NCI-H1417 (cell line): Measurements from ENCODE around the gene CYP27A1.
"Not testable (repeated sequence)": the region's sequence is repeated elsewhere in the genome, so short reads cannot be mapped to it uniquely, and the experiment has no call there.

ENCODE experiments used
- DNase-seq, 3 experiments: peaks; one replicate each; lab custom pipeline; 2025; lab: John Stamatoyannopoulos, UW

Gene CYP27A1

DNA sequence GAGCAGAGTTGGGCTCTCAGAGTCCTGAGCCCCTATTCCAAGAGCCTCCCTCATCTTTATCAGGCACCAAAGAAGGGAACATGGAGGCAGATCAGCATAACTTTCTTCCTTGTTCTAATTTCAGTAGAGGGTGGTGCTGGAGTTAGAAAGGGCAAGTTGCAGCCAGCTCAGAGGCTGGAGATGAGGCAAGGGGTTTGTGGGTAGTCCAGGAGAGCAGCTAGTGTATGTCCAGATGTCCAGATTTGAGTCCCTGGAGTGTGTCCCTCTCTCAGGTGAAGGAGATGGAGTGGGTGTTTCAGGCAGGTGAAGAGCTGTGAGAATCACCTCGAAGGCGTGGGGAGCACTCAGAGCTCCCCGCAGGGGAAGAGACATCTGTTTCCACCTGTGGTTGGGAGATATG is 50.1 kb downstream of the CYP27A1 start:
- no peak for DNase-seq

DNA sequence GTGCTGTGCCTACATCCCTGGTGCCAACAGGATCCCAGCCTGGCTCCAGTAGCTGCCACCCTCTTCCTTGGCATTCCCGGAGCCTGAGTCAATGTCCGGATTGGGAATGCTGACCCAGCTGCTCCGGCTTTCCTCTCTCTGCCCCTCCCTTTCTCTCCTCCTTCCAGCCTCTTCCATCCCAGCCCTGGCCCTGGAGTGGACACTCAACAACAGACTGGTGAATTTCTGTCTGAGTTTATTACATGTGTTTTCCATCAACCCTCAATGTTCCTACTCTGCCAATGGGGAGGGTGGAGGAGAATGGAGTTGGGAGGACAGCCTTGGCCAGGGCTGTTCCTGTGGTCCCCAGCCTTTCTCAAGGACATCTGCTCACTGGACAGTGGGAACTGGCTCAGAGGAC is 50.6 kb downstream of the CYP27A1 start:
- DNase-seq: no peak

DNA sequence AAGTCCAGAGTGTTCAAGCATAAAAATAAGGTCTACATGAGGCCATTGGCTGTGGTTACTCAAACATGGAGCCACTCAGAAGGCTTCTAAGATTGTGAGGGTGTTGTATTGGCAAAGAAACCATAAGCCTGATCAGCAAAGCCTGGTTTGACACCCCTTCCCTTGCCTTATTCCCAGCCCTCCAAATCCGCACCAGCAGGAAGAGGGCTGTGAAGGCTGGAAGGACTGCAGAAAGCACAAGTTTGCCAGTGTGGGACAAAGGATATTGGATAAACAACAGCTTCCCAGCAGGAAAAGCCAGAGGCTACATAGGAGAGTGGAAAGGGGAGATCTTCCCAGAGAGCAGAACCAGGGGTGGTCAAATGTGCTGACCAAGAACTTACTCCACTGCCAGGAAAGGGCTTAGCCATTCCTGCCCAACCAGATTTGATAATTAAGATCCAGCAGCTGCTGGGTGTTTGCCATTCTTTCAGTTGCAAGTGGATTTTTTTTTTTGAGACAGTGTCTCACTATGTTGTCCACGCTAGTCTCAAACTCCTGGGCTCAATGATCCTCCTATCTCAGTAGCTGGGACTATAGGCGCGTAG is 51.2 kb downstream of the CYP27A1 start:
- peak in 1 of 3 experiments; percentile 16 for DNase-seq

DNA sequence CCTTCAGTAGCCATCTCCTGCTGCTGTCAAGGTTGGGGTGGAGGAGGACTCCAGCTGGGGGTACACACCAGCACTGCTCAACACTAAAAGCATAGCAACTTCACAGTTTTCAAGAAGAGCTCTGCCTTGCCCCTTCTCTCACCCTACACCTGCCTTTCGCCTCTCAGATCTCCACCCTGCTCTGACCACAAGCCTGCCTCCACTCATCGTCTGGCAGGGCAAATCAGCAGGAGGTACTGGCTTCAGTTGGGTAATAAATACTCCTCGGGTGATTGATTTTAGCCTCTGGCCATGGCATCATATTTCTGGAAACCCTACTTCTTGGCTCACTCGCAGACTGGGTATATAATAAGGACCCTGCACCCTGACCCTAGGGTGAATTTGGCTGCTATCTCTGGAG is 52.7 kb downstream of the CYP27A1 start:
- DNase-seq: peak in 1 of 3 experiments; percentile 47

DNA sequence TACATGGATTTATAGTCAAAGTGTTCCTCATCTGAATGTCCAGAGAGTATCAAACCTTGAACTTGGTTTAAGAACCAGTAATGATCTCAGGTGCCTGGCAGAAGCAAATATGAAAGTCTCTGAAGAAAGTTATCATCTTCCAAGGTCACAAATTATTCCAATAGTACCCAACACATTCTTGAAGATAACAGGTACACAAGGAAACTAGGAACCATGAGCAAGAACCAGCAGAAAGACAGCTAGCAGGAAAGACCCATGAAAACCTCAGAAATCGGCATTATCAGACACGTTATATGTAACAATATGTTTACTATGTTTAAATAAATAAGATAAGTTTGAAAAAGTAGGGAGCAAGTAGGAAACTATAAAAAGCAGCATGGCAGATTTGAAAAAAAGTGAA is 55.5 kb downstream of the CYP27A1 start:
- no peak for DNase-seq

DNA sequence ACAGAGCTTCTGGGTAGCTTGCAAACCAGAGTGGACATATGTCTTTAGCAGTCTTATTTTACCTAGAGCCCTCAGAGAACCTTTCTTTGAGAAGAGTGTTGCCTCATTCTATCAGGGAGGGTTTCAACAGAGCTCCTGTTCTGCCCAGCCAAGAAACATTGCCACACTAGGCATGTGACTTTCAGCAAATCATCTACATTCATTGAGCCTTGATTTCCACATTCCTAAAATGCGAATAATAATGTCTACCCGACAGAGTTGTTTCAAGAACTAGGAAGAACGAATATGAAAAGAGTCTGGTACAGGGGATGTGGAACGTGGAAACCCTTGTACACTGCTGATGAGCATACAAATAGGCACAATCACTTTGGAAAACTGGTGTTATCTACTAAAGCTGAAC is 57.5 kb downstream of the CYP27A1 start:
- DNase-seq: no peak

DNA sequence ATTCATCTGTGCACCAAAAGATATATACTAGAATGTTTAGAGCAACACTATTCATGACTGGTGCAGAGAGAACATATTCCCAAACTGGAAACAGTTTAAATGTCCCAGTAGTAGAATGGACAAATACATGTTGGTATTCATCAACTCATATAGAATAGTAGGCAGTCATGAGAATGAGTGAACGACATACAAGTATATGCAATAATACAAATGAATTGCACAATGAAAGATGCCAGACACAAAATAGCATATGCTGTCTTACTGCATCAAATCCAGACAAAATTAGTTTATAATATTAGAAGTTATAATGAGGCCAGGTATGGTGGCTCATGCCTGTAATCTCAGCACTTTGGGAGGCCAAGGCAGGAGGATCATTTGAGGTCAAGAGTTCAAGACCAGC is 57.9 kb downstream of the CYP27A1 start:
- no peak for DNase-seq

DNA sequence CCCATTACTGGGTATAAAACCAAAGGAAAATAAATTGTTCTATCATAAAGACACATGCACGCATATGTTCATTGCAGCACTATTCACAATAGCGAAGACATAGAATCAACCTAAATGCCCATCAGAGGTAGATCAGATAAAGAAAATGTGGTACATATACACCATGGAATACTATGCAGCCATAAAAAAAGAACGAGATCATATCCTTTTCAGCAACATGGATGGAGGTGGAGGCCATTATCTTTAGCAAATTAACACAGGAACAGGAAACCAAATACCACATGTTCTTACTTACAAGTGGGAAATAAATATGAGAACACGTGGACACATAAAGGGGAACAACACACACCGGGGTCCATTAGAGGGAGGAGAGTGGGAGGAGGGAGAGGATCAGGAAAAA is 62.4 kb downstream of the CYP27A1 start:
- not testable (repeated sequence) for DNase-seq

DNA sequence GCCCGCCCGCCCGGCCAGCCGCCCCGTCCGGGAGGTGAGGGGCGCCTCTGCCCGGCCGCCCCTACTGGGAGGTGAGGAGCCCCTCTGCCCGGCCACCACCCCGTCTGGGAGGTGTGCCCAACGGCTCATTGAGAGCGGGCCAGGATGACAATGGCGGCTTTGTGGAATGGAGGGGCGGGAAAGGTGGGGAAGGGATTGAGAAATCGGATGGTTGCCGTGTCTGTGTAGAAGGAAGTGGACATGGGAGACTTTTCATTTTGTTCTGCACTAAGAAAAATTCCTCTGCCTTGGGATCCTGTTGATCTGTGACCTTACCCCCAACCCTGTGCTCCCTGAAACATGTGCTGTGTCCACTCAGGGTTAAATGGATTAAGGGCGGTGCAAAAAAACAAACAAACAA is 65.0 kb downstream of the CYP27A1 start:
- DNase-seq: not testable (repeated sequence)

DNA sequence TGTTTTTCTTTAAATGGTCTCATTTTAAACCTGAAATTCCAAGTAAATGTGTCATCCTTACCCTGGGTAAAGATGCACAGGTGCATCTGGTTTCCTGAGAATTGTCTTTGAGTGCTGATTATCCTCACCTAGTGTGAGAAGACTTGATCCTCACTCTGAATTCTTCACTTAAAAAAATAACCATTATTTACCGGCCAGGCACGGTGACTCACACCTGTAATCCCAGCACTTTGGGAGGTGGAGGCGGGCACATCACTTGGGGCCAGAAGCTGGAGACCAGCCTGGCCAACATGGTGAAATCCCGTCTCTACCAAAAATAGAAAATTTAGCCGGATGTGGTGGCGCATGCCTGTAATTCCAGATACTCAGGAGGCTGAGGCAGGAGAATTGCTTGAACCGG is 67.8 kb downstream of the CYP27A1 start:
- DNase-seq: no peak

DNA sequence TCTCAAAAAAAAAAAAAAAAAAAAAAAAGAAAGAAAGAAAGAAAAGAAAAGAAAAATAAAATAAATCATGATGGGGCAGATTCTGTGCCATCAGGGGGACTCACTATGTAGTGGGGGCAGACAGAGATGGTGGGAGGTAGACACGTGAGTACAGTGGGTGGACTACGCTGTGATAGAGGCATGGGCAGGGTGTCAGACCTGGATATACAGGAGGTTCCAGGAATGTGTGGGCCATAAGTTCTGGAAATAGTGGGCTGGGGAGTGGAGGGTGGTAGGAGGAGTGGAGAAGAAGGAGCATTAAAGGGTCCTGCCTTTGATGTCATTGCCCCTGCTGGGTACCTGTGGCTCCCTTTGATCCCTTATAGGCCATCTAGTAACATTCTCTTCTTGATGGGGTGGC is 68.8 kb downstream of the CYP27A1 start:
- DNase-seq: no peak

DNA sequence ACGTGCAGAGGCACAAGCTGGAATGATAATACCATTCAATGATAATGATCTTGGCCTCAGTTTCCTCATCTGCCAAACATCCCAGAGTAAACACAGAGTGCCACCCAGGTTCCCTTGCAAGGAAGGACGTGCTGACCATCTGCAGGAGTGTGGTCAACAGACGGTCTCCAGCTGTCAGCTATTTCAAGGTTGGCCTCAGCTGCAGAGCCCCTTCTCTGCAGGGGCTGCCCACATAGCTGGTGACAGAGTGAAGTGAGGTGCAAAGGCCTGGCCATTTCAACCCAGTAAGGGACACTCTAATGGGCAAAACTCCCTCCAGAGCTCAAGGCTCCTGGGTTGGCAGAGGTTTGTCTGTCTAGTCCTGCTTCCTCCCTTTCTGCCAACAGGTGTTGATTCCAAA is 69.3 kb downstream of the CYP27A1 start:
- DNase-seq: no peak

- peak; percentile 23 to 80 (median 36) for DNase-seq
Observed at GRCh38 chr2:218852911-218853667, 71.1 kb downstream of the CYP27A1 start.

DNA sequence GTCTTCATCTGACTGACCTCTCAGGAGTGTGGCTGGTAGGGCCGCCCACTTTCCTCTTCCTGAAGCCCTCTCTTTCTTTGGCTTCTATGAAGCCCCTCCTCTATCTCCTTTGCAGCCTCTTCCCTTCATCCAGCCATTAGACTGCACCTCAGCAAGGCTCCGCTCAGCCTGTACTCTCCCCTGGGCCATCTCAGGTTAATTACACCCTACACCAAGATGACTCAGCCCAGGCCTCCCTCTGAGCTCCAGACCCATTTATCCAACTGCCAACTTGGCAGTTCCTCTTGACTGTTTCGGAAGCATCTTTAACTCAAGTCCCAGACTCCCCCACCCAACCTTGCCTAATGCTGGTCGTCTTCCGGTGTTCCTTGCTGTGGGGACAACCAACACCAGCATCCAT is 71.8 kb downstream of the CYP27A1 start:
- DNase-seq: peak in 2 of 3 experiments; percentile 42 to 74

- DNase-seq: no peak
Observed at GRCh38 chr2:218854860-218855259, 72.9 kb downstream of the CYP27A1 start.

DNA sequence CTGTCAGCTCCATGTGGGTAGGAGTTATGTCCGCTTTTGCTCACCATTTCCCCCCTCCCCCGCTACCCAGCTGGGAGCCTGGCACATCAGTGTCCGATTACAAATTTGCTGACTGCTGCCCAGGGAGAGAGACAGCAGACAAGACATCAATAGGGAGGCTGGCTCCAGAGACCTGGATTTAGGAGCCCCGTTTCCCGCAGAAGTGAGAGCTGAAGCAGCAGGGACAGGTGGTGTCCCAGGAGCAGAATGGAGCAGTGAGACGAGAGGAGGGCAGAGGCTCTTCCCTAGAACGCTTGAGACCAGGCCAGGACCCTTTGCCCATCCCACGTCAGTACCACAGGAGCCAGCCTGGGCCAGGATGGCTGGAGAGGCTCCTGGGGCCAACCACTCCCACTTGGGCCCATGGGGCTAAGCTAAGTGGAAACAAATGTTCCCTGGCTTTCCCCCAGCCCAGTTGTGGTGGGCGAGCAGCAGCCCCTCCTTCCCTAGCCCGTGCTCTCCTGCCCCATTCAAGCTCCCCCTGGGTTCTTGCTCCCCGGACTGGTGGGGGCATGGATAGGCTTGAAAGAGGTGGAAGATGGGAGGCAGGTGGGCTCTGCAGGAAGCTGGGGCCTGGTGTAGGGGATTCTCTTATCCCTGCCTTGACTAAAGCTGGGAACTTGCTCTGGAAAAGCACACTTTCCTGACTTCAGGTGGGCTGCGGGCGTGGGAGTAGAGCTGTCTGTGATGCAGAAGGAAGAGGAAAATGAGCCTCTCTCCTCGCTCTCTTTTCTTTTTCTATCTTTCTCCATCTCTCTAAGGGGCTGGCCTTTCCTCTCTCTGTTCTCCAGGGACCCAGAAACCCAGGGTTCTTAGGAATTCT is 73.6 kb downstream of the CYP27A1 start:
- DNase-seq: peak in 1 of 3 experiments; percentile 16

DNA sequence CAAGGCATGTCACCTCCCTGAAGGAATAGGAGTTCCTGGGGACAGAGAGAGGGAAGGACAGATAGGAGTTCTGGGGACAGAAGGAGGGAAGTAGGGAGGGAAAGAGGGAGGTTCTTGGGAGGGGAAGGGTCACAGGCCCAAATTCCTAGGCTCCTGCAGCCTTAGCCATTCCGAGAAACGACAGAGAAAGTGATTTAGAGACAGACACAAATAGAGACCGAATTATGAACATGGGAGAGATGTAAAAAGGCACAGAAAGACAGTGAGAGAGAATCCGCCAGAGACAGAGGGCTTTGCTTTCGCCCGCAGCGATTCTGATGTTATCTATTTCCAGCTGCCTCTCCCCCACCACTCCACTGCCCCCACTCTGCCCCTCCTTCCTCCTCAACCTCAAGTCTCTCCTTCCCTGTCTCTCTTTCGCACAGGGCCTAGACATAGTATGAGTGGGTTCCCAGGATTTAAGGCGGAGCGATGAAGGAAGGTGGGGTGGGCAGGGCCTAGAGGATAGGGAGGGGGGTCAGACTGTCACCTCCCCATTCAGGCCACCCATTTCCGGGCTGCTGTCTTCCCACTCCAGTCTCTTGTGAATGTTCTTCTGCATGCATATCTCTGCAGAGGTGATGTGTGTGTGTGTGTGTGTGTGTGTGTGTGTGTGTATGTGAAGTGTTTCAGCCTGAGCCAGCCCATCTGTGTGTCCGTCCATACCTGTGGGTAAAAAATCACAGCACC is 74.4 kb downstream of the CYP27A1 start:
- DNase-seq: no peak

- no peak for DNase-seq
Observed at GRCh38 chr2:218856896-218857243, 74.9 kb downstream of the CYP27A1 start.

GRCh38 chr2:218857371-218858137 is 75.6 kb downstream of the CYP27A1 start:
- DNase-seq: peak in 1 of 3 experiments; percentile 24

DNA sequence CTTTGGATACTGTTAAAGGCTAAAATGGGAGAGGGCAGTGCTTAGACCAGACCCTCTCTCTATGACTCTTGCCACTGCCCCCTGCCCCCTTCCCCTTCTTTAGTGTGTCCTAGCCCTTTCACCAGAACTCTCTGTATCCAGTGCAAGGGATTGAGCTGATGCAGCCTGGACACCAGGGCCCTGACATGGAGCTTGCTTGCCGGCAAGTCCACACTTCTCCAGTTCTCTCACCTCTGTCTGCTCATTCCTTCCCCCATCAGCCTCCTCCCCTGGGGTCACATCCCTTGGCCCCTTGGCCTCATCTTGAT is 76.1 kb downstream of the CYP27A1 start:
- no peak for DNase-seq

DNA sequence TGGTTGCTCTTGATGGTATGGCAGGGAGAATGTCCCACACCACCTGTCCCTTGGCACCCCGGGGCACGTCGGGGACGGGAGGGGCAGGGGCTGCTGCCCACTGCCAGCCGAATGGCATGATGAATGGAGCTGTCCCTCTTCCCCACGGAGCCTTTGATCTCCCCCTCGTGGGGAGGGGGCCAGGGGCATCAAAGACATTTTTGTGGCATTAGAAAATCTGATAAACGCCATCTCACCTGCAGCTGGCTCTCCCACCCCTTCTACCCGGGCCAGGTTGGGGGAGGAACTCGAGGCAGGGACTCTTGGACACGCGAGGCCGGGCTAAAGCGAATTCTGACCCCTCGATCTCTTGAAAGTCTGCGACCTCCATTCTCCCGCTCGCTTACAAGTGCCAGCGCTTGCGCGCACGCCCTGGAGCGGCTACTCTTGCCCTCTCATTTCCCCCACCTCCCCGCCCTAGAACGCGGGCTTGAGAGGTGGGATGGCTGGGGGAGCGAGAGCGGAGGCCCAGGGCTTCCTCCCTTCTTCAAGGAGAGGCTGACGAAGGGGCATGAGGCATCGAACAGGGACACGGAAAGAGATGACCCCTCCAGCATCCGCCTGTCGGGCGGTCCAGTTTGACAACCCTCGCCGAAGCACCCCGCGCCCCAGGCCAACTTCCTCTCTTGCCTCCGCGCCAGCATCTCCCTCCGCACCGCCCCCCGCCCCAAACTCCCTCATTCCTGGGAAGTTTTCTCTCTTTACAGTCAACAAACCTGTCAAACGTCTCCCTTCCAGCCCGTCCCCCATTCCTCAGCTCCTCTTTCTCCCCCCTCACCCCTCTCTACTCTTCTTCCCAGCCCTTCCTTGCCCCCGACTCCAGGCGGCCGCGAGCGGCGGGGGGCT is 77.0 kb downstream of the CYP27A1 start:
- peak in 2 of 3 experiments; percentile 30 to 41 for DNase-seq
